HG03025 (cell line): ENCODE data around the gene SORCS3.

Source experiments
- ATAC-seq: cut with Tn5 transposase; IDR thresholded peaks from one replicate; pipeline ENCODE4 v1.9.1; 2021; ENCODE audit warnings: mild to moderate bottlenecking, moderate library complexity; ENCODE audit not compliant: unreplicated experiment, low FRiP score

SORCS3 gene

DNA sequence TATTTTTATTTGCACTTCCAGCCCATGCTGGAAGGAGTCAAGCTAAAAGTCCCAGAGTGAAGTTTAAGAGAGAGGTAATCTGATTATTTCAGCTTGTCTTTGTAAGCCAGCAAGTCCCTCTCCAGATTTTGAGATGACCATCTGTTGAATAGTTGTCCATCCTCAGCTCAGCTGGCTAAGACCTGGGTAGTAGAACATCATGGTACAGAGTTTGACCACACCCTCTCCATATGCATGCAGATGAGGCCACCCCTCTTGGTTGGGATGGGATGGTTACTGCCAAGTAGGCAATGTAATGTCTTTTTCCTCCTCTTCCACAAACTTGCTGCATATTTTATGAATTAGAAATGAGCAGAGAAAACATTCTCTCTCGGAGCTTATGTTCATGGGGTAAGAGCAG lies 639.8 kb downstream of the SORCS3 start:
- no peak for ATAC-seq

DNA sequence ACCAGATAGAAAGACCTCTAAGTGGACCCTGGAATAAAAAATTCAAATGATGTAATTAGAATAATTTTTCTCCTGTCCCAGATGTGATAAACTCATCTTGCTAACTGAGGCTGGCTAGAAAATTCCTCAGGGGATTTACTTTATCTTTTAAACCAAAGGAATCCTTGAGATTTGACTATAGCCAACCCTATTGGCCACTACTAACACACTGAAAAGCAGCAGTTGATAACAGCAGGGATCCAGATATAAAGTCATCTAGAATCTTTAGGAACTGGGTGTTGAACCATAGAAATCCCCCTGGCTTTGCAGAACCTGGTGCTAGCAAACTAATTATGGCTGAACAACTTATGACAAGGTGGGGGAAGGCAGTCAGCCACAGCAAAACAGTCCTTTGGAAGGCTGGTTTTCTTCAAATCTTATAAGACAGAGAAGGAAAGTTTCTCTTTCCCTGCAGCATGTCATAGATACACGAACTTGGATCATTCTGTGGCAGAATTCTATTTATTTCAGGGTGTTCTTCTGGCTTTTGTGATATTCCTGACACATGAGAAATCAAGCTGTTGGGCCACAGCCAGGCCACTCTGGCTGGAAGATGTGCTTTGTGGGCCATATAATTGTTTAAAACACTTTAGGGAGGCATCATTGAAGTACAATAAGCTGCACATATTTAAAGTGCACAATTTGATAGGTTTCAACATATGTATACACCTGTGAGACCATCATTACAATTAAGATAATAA lies 643.6 kb downstream of the SORCS3 start:
- no peak for ATAC-seq

DNA sequence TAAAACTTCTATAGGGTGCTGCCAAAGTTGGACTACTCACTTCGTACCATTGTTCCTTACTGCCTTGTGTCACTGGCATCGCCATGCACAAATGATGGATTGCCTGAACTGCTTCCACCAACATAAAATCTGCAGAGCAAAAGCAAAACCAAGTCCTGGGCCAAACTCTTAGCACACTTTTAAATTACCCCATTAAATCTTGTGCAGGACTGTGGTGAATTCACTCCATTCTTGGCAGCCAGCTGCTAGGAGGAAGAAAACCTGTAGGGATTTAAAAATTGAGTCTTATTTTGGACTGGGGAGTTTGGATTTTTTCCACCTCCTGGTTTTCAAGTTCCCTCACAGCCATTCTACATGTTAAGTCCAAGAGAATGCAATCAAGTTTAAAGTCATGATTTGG lies 646.9 kb downstream of the SORCS3 start:
- ATAC-seq, result no peak

DNA sequence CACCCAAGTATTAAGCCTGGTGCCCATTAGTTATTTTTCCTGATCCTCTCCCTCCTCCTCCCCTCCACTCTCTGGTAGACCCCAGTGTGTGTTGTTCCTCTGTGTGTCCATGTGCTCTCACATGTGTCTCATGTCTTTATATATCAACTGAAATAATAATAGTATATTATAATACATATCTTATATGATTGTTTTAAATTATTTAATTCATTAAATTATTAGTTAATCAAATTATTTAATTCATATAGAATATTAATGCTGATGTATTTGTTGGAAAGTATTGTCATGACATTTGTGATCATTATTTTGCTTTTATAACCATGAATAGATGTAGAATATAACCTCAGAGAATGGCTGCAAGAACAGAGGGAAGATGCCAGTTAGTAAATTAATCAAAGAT lies 647.5 kb downstream of the SORCS3 start:
- ATAC-seq, result no peak

DNA sequence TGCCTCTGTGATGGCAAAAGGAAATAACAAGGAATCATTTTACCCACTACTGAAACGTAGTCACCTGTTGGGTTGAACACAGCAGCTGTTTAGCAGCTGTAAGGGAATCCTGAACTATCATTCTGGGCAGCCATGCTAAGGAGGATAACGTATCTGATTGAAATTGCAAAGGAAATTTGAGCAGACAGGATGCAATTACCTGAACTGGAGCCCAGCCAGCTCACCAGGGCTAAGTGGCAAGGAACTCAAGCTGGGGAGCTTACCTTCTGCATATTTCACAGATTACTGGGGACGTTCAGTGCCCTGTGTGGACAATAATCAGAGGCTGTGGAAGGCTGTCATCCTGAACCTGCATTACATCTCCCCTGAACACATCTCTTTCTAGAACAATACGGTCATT lies 650.5 kb downstream of the SORCS3 start:
- no peak for ATAC-seq

DNA sequence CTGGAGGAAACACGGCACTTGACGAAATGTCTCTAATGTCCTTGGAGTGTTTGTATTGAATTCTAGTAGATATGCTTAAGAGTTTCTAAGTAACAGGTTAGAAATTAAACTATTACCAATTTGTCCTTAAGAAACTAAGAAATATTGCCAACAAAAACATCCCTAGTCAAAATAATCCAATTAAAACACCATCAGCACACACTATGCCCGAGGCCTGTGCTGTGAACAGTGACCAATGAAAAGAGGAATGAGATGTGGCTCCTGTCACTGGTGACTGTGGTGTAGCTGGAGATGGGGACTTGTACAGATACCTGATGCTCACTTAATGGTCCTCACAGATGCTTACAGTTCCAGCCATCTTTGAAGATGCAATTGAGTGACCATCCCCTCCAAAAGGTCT lies 651.1 kb downstream of the SORCS3 start:
- no peak for ATAC-seq
